ENCODE results near the gene GSTM3. TPM values are rescaled to one million over a fixed set of nuclear protein-coding genes. Genes with fewer than 3 reads are reported as not detected.

GSTM3 gene
- total and polyA plus RNA-seq, 10 of the 15 experiments (the other 5 are each of a cell fraction or from before 2014, with no cell fraction given) = not detected

GRCh38 chr1:109763646-109764415 is 23.0 kb upstream of the GSTM3 start, which contains the start of gene EPS8L3:
EPS8L3 (minus strand) TSS chr1:109763923; CDS start chr1:109761749, 2,174 bp downstream.
- WGBS (ENCODE audit: insufficient coverage, insufficient replicate concordance, low lambda C conversion rate, missing lambda C conversion rate) = 35% methylated on average over 11 of the region's 11 CpGs
- ATAC-seq = no peak
- DNase-seq (ENCODE audit: low read depth, low spot score) = no peak
- H3K4me3 ChIP-seq = no peak within 1 kb of the TSS
- H4K20me1 ChIP-seq (ENCODE audit: control insufficient read depth, insufficient read depth) = no peaks in the 10 kb centered on the region
- H3K9me3 ChIP-seq (replicated peaks; ENCODE audit: control insufficient read depth, insufficient read depth, low read length) = no peaks in the 10 kb centered on the region
- no peak within 1 kb of the TSS for H3K9ac ChIP-seq (ENCODE audit: control insufficient read depth, insufficient read depth, low read length)
- TF ChIP-seq ZNF207 (IDR thresholded peaks at IDR 0.05; ENCODE audit: borderline replicate concordance) (no peak), STAT3 (IDR thresholded peaks at IDR 0.05; ENCODE audit: low read depth, low read length) (no peak), TAF1 (IDR thresholded peaks at IDR 0.05; ENCODE audit: borderline replicate concordance, low read depth, low read length) (no peak), ZNF24 (IDR thresholded peaks at IDR 0.05) (no peak), CBFB (IDR thresholded peaks at IDR 0.05; ENCODE audit: low read depth) (no peak), EGR1 (IDR thresholded peaks at IDR 0.05; ENCODE audit: borderline replicate concordance in 1 of 2, low read depth in 2 of 2, low read length in 2 of 2) (no peak), NKRF (conservative IDR thresholded peaks at IDR 0.05) (no peak), ESRRA (IDR thresholded peaks at IDR 0.05; ENCODE audit: low read length) (no peak), NBN (IDR thresholded peaks at IDR 0.05) (no peak), LARP7 (IDR thresholded peaks at IDR 0.05) (no peak), ATF7 (IDR thresholded peaks at IDR 0.05; ENCODE audit: low read depth) (no peak)
- intact Hi-C loops (cut with micrococcal nuclease; ENCODE audit: unreplicated experiment) = no loop called here
- H2AFZ ChIP-seq (ENCODE audit: control insufficient read depth, low read depth, low read length) = no peak within 1 kb of the TSS
- POLR2A ChIA-PET = no interaction called here
- BruUV-seq (replicated peaks) = no TSS peak
- no peaks in the 10 kb centered on the region for H3K36me3 ChIP-seq (ENCODE audit: control insufficient read depth in 2 of 2, insufficient read depth in 2 of 2, low read length in 1 of 2)
- no peaks in the 10 kb centered on the region; a peak in 1 of 4 replicates for H3K27me3 ChIP-seq (replicated peaks in 1 of 2; ENCODE audit: control insufficient read depth in 2 of 2, insufficient read depth in 2 of 2, low read length in 1 of 2)
- SMC1A ChIA-PET (ENCODE audit: uncharacterized antibody, unreplicated experiment) = interaction anchor here (2.7 kb wide), 1 partner anchor 123 kb away, joined by 8 read pairs; no protein-coding TSS in a partner anchor
- H3K4me2 ChIP-seq (ENCODE audit: control insufficient read depth, insufficient read depth) = no peak within 1 kb of the TSS
- RAD21 ChIA-PET (ENCODE audit: unreplicated experiment) = interaction anchor here (2.0 kb wide), 1 partner anchor 124 kb away, joined by 5 read pairs; no protein-coding TSS in a partner anchor
- in situ Hi-C loops (cut with MboI) = no loop called here
- H3K79me2 ChIP-seq (ENCODE audit: control insufficient read depth, insufficient read depth, low read length) = no peaks in the 10 kb centered on the region
- H3K4me1 ChIP-seq (ENCODE audit: control insufficient read depth, insufficient read depth, low read length) = no peaks in the 10 kb centered on the region
- no peak within 1 kb of the TSS for H3K27ac ChIP-seq (ENCODE audit: control insufficient read depth, insufficient read depth)
- CTCF ChIA-PET = interaction anchor here (1.4 kb wide), 1 partner anchor 9 kb away, joined by 3 read pairs; no protein-coding TSS in a partner anchor
- no peak for FAIRE-seq

Data from GM12878 (cell line).